Measurements from ENCODE around the gene STAG3. TPM values are rescaled to one million over a fixed set of nuclear protein-coding genes. Genes with fewer than 3 reads are reported as not detected.
A peak's percentile ranks its signal among the peaks of the same experiment; 100 is the strongest.
"Not testable (repeated sequence)": the region's sequence is repeated elsewhere in the genome, so short reads cannot be mapped to it uniquely, and the experiment has no call there.

The STAG3 gene
- total RNA-seq, 2 donors from 2014 or later: not detected

GRCh38 chr7:100189061-100189460 is 11.3 kb downstream of the STAG3 start:
- no peak for TF ChIP-seq POLR2A (IDR thresholded peaks at IDR 0.05)
- TF ChIP-seq CTCF (IDR thresholded peaks at IDR 0.05): no peak
- Histone ChIP-seq H3K27me3 (no peaks in the 10 kb centered on the region), H3K9me3 (no peaks in the 10 kb centered on the region), H3K27ac (no peak overlapping the region), H3K4me3 (no peak overlapping the region), H3K4me1 (no peaks in the 10 kb centered on the region), H3K36me3 (replicated peaks in 1 of 2; ENCODE audit: insufficient read depth in 1 of 2, low read depth in 2 of 2) (no peaks in the 10 kb centered on the region)
- no peak for ATAC-seq
- DNase-seq: no peak
- intact Hi-C loops (cut with DNase I): no loop called here
- WGBS, 2 donors: 62 to 64% methylated on average over 3 of the region's 3 CpGs

- TF ChIP-seq POLR2A (IDR thresholded peaks at IDR 0.05) (no peak), CTCF (IDR thresholded peaks at IDR 0.05) (peak in 4 of 7 experiments; percentile 15 to 35 (median 34))
- no peaks in the 10 kb centered on the region for H3K27me3 ChIP-seq
- H3K27ac ChIP-seq: no peak overlapping the region
- WGBS, 2 donors: 39 to 45% methylated on average over 4 of the region's 4 CpGs
- no peaks in the 10 kb centered on the region for H3K4me1 ChIP-seq
- no peaks in the 10 kb centered on the region for H3K9me3 ChIP-seq
- DNase-seq (no peak), ATAC-seq (peak; percentile 55)
- H3K4me3 ChIP-seq: no peak overlapping the region
- intact Hi-C loops (cut with DNase I): no loop called here
- H3K36me3 ChIP-seq (replicated peaks in 1 of 2; ENCODE audit: insufficient read depth in 1 of 2, low read depth in 2 of 2): no peaks in the 10 kb centered on the region
These were observed 12.5 kb downstream of the STAG3 start for GRCh38 chr7:100190048-100190711.

GRCh38 chr7:100191775-100192174 is 14.1 kb downstream of the STAG3 start:
- TF ChIP-seq CTCF (IDR thresholded peaks at IDR 0.05): no peak
- TF ChIP-seq POLR2A (IDR thresholded peaks at IDR 0.05): no peak
- Histone ChIP-seq H3K4me1 (no peaks in the 10 kb centered on the region), H3K9me3 (no peaks in the 10 kb centered on the region), H3K27ac (no peak overlapping the region), H3K4me3 (no peak overlapping the region), H3K36me3 (replicated peaks in 1 of 2; ENCODE audit: insufficient read depth in 1 of 2, low read depth in 2 of 2) (no peaks in the 10 kb centered on the region), H3K27me3 (no peaks in the 10 kb centered on the region)
- WGBS, 2 donors: 43 to 56% methylated on average over 2 of the region's 2 CpGs
- intact Hi-C loops (cut with DNase I): no loop called here
- DNase-seq (no peak), ATAC-seq (no peak)

DNA sequence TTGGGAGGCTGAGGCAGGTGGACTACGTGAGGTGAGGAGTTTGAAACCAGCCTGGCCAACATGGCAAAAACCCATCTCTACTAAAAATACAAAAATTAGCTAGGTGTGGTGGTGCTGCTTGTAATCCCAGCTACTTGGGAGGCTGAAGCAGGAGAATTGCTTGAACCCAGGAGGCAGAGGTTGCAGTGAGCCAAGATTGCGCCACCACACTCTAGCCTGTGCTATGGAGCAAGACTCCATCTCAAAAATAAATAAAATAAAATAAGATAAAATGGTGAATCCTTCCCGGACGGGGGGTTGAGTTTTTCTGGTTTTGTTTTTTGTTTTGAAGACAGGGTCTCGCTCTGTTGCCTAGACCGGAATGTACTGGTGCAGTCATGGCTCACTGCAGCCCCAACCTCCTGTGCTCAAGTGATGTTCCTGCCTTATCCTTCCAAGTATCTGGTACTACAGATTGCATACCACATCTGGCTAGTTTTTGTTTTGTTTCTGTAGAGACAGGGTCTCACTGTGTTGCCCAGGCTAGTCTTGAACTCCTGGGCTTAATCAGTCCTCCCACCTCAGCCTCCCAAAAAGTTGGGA is 14.7 kb downstream of the STAG3 start:
- H3K36me3 ChIP-seq (replicated peaks in 1 of 2; ENCODE audit: insufficient read depth in 1 of 2, low read depth in 2 of 2); intact Hi-C loops (cut with DNase I); H3K4me3 ChIP-seq; H3K27ac ChIP-seq; H3K9me3 ChIP-seq; ATAC-seq; DNase-seq; H3K27me3 ChIP-seq; H3K4me1 ChIP-seq: not testable (repeated sequence)
- WGBS, 2 donors: 72 to 76% methylated on average over 6 of the region's 6 CpGs

DNA sequence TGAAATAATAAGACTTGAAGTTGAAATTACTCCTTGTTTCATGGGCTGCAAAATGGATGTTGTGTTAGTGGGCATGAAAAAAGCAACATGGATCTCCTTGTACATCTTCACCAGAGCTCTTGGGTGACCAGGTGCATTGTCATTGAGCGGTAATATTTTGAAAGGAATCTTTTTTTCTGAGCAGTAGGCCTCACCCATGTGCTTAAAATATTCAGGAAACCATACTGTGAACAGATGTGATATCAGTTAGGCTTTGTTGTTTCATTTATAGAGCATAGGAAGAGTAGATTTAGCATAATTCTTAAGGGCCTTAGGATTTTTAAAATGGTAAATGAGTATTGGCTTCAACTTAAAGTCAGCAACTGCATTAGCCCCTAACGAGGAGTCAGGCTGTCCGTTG is 15.3 kb downstream of the STAG3 start:
- no peaks in the 10 kb centered on the region for H3K27me3 ChIP-seq
- no peak overlapping the region for H3K4me3 ChIP-seq
- H3K9me3 ChIP-seq: no peaks in the 10 kb centered on the region
- ATAC-seq: no peak
- intact Hi-C loops (cut with DNase I): no loop called here
- no peak overlapping the region for H3K27ac ChIP-seq
- no peaks in the 10 kb centered on the region for H3K36me3 ChIP-seq (replicated peaks in 1 of 2; ENCODE audit: insufficient read depth in 1 of 2, low read depth in 2 of 2)
- H3K4me1 ChIP-seq: no peaks in the 10 kb centered on the region
- 71 to 95% methylated on average over 3 of the region's 3 CpGs for WGBS, 2 donors
- TF ChIP-seq CTCF (IDR thresholded peaks at IDR 0.05): no peak
- no peak for DNase-seq

Measured in body of pancreas (tissue), 4 donors.